AG09309 (cell line): ENCODE results near the gene BCKDK.
A peak's percentile ranks its signal among the peaks of the same experiment; 100 is the strongest.
"Not testable (repeated sequence)": the region's sequence is repeated elsewhere in the genome, so short reads cannot be mapped to it uniquely, and the experiment has no call there.

Experiments
- DNase-seq: peaks from one replicate; pipeline ENCODE4 v3.0.0-alpha.2; 2010; ENCODE audit warnings: low read depth
- H3K4me3 ChIP-seq: 2 replicates; pipeline ENCODE4 v1.5.1; 2011; ENCODE audit warnings: mild to moderate bottlenecking, low read depth, low read length, moderate library complexity; ENCODE audit not compliant: control insufficient read depth
- TF ChIP-seq, protein P1 (sequence below): IDR thresholded peaks from 2 replicates; pipeline ENCODE4 v1.5.1; 2011; ENCODE audit warnings: mild to moderate bottlenecking, low read depth, low read length, inconsistent platforms; ENCODE audit not compliant: insufficient read depth, control insufficient read depth; ENCODE audit errors: missing control alignments

The BCKDK gene

DNA sequence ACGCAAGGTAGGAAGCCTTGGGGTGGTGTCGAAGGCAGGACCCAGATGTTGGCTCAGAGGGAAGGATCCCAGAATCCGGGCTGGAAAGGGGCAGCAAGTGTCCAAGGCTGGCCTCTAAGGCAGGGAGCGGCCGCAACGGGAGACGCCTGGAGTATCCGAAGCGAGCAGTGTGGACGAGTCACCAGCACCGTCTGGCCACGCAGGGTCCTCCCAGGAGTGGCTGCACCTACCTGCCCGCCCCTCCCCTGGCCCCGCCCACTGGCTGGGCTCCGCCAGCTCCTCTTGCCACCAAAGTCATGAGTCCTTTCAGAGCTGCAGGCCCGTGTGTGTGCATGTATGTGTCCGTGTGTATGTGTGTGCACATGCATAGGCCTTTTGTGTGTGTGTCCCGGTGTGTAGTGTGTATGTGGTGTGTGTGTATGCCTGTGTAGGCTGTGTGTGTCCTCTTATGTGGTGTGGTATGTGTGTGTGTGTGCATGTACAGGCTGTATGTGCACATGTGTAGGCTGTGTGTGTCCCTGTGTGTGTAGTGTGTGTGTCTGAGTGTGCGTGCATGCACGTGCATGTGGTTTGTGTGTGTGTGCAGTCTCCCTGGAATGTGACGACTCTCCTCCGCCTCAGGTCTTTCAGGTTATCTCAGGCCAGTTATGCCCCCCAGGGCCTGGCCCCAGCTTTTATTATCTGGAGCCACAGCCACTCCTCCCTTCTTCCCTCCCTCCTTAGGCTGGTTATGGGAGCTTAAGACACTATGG lies 27.5 kb downstream of the BCKDK start, which contains the start of gene PRSS8:
Gene PRSS8, minus strand, starts transcription at position 193 of the 752 bp plus-strand sequence. CDS start 229 bp downstream, outside the sequence.
- TF ChIP-seq, protein P1, sequence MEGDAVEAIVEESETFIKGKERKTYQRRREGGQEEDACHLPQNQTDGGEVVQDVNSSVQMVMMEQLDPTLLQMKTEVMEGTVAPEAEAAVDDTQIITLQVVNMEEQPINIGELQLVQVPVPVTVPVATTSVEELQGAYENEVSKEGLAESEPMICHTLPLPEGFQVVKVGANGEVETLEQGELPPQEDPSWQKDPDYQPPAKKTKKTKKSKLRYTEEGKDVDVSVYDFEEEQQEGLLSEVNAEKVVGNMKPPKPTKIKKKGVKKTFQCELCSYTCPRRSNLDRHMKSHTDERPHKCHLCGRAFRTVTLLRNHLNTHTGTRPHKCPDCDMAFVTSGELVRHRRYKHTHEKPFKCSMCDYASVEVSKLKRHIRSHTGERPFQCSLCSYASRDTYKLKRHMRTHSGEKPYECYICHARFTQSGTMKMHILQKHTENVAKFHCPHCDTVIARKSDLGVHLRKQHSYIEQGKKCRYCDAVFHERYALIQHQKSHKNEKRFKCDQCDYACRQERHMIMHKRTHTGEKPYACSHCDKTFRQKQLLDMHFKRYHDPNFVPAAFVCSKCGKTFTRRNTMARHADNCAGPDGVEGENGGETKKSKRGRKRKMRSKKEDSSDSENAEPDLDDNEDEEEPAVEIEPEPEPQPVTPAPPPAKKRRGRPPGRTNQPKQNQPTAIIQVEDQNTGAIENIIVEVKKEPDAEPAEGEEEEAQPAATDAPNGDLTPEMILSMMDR: no peak
- no peak within 1 kb of the TSS for H3K4me3 ChIP-seq
- DNase-seq: no peak

DNA sequence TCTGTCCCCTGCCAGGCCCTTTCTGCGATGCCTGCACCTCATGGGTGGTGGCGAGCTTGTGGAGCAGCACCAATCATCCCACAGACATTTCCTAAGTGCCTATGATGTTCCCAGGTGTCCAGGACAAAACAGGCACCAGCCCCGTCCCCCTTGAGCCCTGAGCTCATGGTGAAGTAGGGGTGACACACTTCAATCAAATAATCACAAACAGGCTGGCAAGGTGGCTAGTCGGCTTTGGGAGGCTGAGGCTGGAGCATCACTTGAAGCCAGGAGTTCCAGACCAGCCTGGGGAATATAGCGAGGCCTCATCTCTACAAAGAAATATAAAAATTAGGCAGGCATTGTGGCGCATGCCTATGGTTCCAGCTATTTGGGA lies 28.1 kb downstream of the BCKDK start:
- H3K4me3 ChIP-seq: no peak overlapping the region
- TF ChIP-seq, protein P1: no peak
- DNase-seq: no peak

DNA sequence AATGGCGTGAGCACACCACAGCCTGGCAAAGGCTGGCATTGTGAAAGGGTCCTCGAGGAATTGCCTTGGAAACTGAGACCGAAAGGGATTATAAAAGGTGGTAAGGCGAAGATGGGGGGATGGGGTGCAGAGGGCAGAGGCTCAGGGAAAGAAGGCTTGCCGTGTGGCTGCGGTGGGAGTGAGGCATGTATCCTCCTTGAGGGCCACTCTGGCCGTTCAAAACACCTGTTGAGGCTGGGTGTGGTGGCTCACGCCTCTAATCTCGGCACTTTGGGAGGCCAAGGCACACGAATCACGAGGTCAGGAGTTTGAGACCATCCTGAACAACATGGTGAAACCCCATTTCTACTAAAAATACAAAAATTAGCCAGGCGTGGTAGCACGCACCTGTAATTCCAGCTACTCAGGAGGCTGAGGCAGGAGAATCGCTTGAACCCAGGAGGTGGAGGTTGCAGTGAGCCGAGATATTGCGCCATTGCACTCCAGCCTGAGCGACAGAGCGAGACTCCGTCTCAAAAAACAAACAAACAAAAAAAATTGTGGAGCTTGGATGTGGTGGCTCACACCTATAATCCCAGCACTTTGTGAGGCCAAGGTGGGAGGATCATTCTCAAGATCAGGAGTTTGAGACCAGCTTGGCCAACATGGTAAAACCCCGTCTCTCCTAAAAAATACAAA lies 28.8 kb downstream of the BCKDK start:
- DNase-seq, H3K4me3 ChIP-seq: not testable (repeated sequence)

DNA sequence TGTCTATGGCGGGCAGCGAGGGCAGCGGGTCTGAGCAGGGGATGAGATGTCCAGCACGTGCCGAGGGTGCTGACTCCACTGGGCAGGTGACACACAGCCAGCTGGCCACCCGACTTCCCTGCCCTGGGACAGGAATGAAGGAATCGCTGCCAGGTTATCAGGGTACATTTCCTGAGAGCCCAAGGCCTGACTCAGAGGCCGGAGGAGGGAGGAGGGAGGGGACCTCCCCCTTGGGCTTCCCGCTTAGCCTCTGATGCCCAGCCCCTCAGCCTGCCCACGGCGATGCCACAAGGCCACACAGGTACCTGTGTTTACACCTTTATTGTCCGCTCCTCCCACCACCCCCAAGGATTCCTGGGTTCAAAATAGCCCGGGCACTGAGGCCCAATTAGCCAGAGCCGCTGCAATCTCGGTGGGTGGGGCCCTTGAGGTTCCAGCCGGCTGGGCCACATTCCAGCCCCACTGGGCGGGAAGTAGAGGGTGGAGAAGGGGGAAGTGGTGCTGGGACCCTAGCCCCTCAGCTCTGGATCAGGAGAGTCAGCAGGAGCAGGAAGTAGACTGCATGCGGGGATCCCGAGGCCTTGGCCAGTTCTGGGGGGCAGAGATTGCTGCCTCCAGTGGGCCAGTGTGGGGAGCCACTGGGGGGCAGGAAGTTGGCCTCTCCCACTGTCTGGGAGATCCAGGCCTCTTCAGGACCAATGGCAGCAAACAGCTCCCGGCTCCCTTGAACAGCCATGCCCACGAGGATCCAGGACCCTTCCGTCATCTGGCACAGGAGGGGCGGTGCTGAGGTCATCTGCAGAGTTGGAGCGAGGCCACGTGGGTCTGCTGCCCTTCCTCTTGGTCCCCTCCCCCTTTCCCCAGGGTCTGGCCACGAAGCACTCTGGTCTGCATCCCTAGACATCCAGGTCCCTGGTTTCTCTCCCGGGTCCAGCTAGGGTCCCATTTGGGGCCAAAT lies 30.7 kb downstream of the BCKDK start:
- no peak overlapping the region for H3K4me3 ChIP-seq
- TF ChIP-seq, protein P1: no peak
- no peak for DNase-seq

DNA sequence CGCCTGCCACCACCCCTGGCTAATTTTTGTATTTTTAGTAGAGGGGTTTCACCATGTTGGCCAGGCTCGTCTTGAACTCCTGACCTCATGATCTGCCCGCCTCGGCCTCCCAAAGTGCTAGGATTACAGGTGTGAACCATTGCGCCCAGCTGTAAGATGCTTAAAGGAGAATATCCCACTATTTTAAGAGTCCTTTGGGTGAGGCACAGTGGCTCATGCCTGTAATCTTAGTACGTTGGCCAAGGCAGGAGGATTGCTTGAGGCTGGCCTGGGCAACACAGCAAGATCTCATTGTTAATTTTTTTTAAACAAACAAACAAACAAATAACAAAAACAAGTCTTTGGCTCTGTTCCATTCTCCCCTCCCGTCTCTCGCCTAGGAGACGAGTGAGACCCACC lies 32.9 kb downstream of the BCKDK start:
- DNase-seq, H3K4me3 ChIP-seq: not testable (repeated sequence)

DNA sequence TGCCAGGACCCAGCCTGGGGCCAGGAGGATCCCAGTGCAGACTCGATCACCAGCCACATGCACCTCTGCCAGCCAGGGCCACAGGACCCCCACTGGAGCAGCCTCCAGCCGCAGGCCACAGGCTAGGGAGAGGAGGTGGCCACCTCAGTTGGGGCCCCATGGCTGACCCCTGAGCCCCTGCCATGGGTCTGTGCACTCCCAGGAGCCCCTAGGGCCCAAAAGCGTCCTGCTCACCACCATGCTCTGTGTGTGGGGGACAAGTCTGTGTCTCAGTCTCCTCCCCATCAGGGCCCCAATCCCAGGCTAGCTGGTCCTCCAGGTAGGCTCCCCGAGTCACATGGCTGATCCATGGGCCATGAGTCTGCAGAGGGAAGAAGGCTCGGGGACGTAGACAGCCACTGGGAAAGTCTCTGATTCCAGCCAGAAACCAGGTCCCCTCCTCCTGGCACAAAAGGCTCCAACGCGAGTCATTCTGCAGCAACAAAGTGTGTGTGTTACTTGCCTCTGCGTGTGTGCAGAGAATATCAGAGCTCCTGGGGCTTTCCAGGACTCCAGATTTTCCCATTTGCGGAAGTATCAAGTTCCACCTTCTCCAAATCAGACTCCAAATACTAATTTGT lies 33.4 kb downstream of the BCKDK start:
- TF ChIP-seq, protein P1: no peak
- peak; percentile 41 for DNase-seq
- peak overlapping the region; percentile 17 for H3K4me3 ChIP-seq
